Esophagus squamous epithelium (tissue), 5 donors: Measurements from ENCODE around the gene ADGRD1. TPM values are rescaled to one million over a fixed set of nuclear protein-coding genes. Genes with fewer than 3 reads are reported as not detected.

Experiments used
- DNase-seq: peaks from one replicate; lab custom pipeline; 2025; lab: John Stamatoyannopoulos, UW
- H3K27ac ChIP-seq, 4 donors: fragments of 200-600 bp; sonication (generic); one replicate each; pipeline ENCODE4 v1.5.1; 2016 to 2019; ENCODE audit warnings: mild to moderate bottlenecking in 1 of 4
- H3K27me3 ChIP-seq, 4 donors: fragments of 200-600 bp; sonication (generic); 1 replicate in 3 of 4; 2 replicates in 1 of 4; pipeline versions ENCODE4 v1.5.1 to v1.6.0; 2017 to 2021; ENCODE audit warnings: antibody characterized with exemption in 1 of 4
- H3K36me3 ChIP-seq, 3 donors: fragments of 200-600 bp; sonication (generic); one replicate each; pipeline ENCODE4 v1.5.1; 2016 to 2019
- H3K4me1 ChIP-seq, 3 donors: fragments of 200-600 bp; sonication (generic); one replicate each; pipeline ENCODE4 v1.5.1; 2017 to 2019
- H3K4me3 ChIP-seq, 4 donors: fragments of 200-600 bp; sonication (generic); 1 replicate in 3 of 4; 2 replicates in 1 of 4; pipeline ENCODE4 v1.5.1; 2016 to 2019; ENCODE audit warnings: mild to moderate bottlenecking in 2 of 4, moderate library complexity in 1 of 4
- H3K9me3 ChIP-seq, 3 donors: fragments of 200-600 bp; sonication (generic); one replicate each; pipeline ENCODE4 v1.5.1; 2016 to 2019
- CTCF ChIP-seq, 6 experiments: fragments of 450-650 bp in 4 of 6; fragments of 200-600 bp in 2 of 6; sonication (generic) in 2 of 6; IDR thresholded peaks; one replicate each; pipeline ENCODE4 v1.5.1; 2016 to 2019; ENCODE audit warnings: antibody characterized with exemption in 6 of 6, mild to moderate bottlenecking in 4 of 6, moderate library complexity in 4 of 6
- POLR2A ChIP-seq, 4 donors: fragments of 450-650 bp; IDR thresholded peaks; one replicate each; pipeline ENCODE4 v1.6.1; 2017; ENCODE audit warnings: antibody characterized with exemption in 4 of 4, mild to moderate bottlenecking in 4 of 4, moderate library complexity in 3 of 4
- WGBS, 2 donors: methylation state at CpG; one replicate each; pipeline ENCODE4 v1.1.5; 2018; 5-methylcytosine and 5-hydroxymethylcytosine counted together
- intact Hi-C: fragments of 100-400 bp; cut with DNase I; formaldehyde crosslinking; loops from one replicate; pipeline ENCODE4 v1.15.0; 2022
- total RNA-seq, 4 donors: library from RNA; depleted of rRNA; stranded (reverse); fragments of >200 nt; gene quantifications; one replicate each; pipeline ENCODE4 v1.1.0, GENCODE V29; 2016
- donor health status: DM: yes; HTN: yes; CAD: no.

Gene ADGRD1
- total RNA-seq, 4 donors from 2014 or later = 2.2 to 28.2 (median 8.8) TPM

DNA sequence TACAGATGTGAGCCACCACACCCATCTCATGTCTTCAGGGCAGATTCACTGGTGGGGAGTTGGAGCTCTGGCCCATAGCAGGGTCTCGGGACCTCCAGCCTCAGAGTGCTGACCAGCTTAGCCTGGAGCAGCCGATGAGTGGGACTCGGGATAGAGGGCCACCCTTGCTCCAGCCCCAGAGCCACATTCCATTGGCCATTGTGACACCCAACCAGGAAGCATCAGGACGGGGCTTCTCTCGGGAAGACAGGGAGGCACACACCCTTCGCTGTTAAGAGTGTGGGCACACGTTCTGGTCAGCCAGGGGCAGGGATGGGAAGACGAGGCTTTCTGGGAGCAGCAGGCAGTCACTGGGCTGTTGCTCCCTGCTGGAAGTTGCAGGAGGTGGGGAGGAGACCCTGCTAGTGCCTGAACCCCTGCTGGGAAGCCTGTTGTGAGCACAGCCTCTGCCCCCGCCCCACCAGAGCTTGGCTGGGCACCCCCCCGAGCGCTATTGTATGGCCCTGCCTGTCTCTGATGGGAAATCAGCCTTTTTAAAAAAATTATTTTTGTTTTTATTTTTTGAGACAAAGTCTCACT, 1.6 kb downstream of the ADGRD1 start:
- peaks cover 0 to 4% (median 0%) of the 10 kb centered on the region in 3 donors for H3K4me1 ChIP-seq

DNA sequence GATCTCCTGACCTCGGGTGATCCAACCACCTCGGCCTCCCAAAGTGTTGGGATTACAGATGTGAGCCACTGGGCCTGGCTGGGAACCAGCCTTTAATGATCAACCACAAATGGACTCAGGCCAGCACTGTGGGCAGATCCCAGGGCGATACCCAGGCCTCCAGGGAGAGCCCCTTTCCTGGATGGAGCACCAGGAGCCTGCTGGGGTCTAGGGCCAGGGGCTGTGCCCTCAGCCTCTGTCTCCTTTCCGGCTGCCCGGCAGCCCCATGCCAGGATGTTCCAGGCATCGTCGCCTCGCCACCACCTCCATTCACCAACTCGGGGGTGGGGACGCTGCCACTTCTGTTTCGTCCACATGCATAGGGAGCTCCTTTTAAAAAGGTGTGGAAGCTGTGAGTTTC, 2.3 kb downstream of the ADGRD1 start:
- peak overlapping the region in 3 of 4 donors; percentile 45 to 66 (median 49) for H3K4me3 ChIP-seq
- WGBS, 2 donors = 60 to 90% methylated on average over 1 to 8 of the region's 11 CpGs
- intact Hi-C loops = no loop called here
- peak overlapping the region in 3 of 4 donors; percentile 51 to 78 (median 67) for H3K27ac ChIP-seq
- no peaks in the 10 kb centered on the region for H3K36me3 ChIP-seq
- peaks cover 0 to 8% (median 0%) of the 10 kb centered on the region in 3 donors for H3K4me1 ChIP-seq
- TF ChIP-seq CTCF (IDR thresholded peaks at IDR 0.05) (no peak), POLR2A (IDR thresholded peaks at IDR 0.05) (no peak)
- H3K27me3 ChIP-seq = peaks cover 0 to 30% (median 0%) of the 10 kb centered on the region in 4 donors
- no peak for DNase-seq
- no peaks in the 10 kb centered on the region for H3K9me3 ChIP-seq

More for the DNA sequence above, 1.6 kb downstream of the ADGRD1 start:
- no peak for DNase-seq
- no peaks in the 10 kb centered on the region for H3K36me3 ChIP-seq
- peaks cover 0 to 30% (median 0%) of the 10 kb centered on the region in 4 donors for H3K27me3 ChIP-seq
- peak overlapping the region; percentile 0 to 66 (median 47) for H3K4me3 ChIP-seq
- intact Hi-C loops = no loop called here
- WGBS, 2 donors = 72 to 78% methylated on average over 3 to 5 of the region's 11 CpGs
- peak overlapping the region in 3 of 4 donors; percentile 51 to 78 (median 67) for H3K27ac ChIP-seq
- H3K9me3 ChIP-seq = no peaks in the 10 kb centered on the region
- no peak for TF ChIP-seq POLR2A (IDR thresholded peaks at IDR 0.05)
- TF ChIP-seq CTCF (IDR thresholded peaks at IDR 0.05) = no peak

- no peaks in the 10 kb centered on the region for H3K9me3 ChIP-seq
- WGBS, 2 donors = 83 to 91% methylated on average over 9 of the region's 14 CpGs
- TF ChIP-seq CTCF (IDR thresholded peaks at IDR 0.05) = no peak
- TF ChIP-seq POLR2A (IDR thresholded peaks at IDR 0.05) = no peak
- intact Hi-C loops = no loop called here
- peak overlapping the region in 3 of 4 donors; percentile 51 to 78 (median 67) for H3K27ac ChIP-seq
- H3K4me1 ChIP-seq = peaks cover 0 to 8% (median 0%) of the 10 kb centered on the region in 3 donors
- no peaks in the 10 kb centered on the region for H3K36me3 ChIP-seq
- peak overlapping the region in 3 of 4 donors; percentile 45 to 66 (median 49) for H3K4me3 ChIP-seq
- H3K27me3 ChIP-seq = peaks cover 0 to 27% (median 0%) of the 10 kb centered on the region in 4 donors
- DNase-seq = no peak
Measured at GRCh38 chr12:130956456-130957303, 3.0 kb downstream of the ADGRD1 start.

DNA sequence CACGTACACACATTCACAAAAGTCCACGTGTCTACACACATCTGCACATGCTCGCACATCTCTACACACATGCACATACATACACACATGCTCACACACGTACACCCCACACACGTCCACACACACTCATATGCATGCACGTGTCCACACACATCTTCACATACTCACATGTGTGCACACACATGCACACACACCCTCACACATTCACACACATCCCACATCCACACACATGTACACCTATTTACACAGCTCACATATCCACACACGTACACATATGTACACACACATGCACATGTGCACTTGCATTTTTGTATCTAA, 3.6 kb downstream of the ADGRD1 start:
- 77 to 87% methylated on average over 7 of the region's 7 CpGs for WGBS, 2 donors
- Histone ChIP-seq H3K4me3 (no peak overlapping the region), H3K36me3 (no peaks in the 10 kb centered on the region), H3K27ac (no peak overlapping the region), H3K27me3 (peaks cover 0 to 22% (median 0%) of the 10 kb centered on the region in 4 donors), H3K4me1 (peaks cover 0 to 11% (median 0%) of the 10 kb centered on the region in 3 donors), H3K9me3 (no peaks in the 10 kb centered on the region)
- TF ChIP-seq CTCF (IDR thresholded peaks at IDR 0.05) (no peak), POLR2A (IDR thresholded peaks at IDR 0.05) (no peak)
- intact Hi-C loops = no loop called here
- DNase-seq = no peak
